Ascending aorta (tissue), 2 donors: ENCODE results near the gene RPL4. TPM values are rescaled to one million over a fixed set of nuclear protein-coding genes. Genes with fewer than 3 reads are reported as not detected.
A peak's percentile ranks its signal among the peaks of the same experiment; 100 is the strongest.

Experiments
- DNase-seq, 2 donors: peaks; one replicate each; pipeline ENCODE4 v3.0.0-alpha.2; 2019; ENCODE audit warnings: low spot score in 2 of 2
- H3K27ac ChIP-seq, 2 donors: fragments of 200-600 bp; sonication (generic); one replicate each; pipeline ENCODE4 v1.5.1; 2016 to 2017; ENCODE audit warnings: mild to moderate bottlenecking in 1 of 2
- H3K27me3 ChIP-seq: fragments of 200-600 bp; sonication (generic); one replicate; pipeline ENCODE4 v1.5.1; 2017
- H3K36me3 ChIP-seq, 2 donors: fragments of 200-600 bp; sonication (generic); one replicate each; pipeline ENCODE4 v1.5.1; 2016
- H3K4me1 ChIP-seq, 2 donors: fragments of 200-600 bp; sonication (generic); one replicate each; pipeline ENCODE4 v1.5.1; 2016 to 2017; ENCODE audit warnings: mild to moderate bottlenecking in 1 of 2
- H3K4me3 ChIP-seq, 2 donors: fragments of 200-600 bp; sonication (generic); one replicate each; pipeline ENCODE4 v1.5.1; 2016 to 2017; ENCODE audit warnings: mild to moderate bottlenecking in 1 of 2
- H3K9me3 ChIP-seq, 2 donors: fragments of 200-600 bp; sonication (generic); one replicate each; pipeline ENCODE4 v1.5.1; 2016
- intact Hi-C: fragments of 100-400 bp; cut with DNase I; formaldehyde crosslinking; loops from one replicate; pipeline ENCODE4 v1.15.1; 2023
- total RNA-seq: library from RNA; depleted of rRNA; stranded (reverse); fragments of >200 nt; gene quantifications from one replicate; pipeline ENCODE4 v1.1.0, GENCODE V29; 2016
- TF ChIP-seq, protein P1 (sequence below), 3 experiments: fragments of 200-600 bp in 2 of 3; fragments of 450-650 bp in 1 of 3; sonication (generic) in 2 of 3; IDR thresholded peaks; one replicate each; pipeline ENCODE4 v1.5.1; 2016 to 2019; ENCODE audit warnings: antibody characterized with exemption in 3 of 3, mild to moderate bottlenecking in 1 of 3, moderate library complexity in 1 of 3

Gene RPL4
- total RNA-seq, 1 donor from 2014 or later = 2,799 TPM

DNA sequence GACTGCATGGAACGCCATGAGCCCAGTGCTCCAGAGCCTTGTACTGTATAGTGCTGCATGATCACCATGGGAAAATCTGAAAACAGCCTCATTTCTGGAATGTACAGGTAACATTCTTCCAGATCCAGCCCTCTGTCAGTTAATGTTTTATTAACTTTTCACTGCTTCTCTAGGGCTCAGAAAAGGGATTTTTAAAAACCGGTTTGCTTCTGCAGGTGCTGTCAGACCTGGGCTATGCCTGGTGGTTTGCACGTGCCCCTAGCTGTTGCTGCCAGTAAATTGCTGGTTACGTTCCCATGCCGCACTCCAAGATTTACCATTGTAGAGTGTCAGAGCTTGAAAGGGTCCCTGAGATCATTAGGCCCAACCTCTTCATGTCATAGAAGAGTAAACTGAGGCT lies 16.1 kb downstream of the RPL4 start:
- intact Hi-C loops = no loop called here
- TF ChIP-seq, protein P1, sequence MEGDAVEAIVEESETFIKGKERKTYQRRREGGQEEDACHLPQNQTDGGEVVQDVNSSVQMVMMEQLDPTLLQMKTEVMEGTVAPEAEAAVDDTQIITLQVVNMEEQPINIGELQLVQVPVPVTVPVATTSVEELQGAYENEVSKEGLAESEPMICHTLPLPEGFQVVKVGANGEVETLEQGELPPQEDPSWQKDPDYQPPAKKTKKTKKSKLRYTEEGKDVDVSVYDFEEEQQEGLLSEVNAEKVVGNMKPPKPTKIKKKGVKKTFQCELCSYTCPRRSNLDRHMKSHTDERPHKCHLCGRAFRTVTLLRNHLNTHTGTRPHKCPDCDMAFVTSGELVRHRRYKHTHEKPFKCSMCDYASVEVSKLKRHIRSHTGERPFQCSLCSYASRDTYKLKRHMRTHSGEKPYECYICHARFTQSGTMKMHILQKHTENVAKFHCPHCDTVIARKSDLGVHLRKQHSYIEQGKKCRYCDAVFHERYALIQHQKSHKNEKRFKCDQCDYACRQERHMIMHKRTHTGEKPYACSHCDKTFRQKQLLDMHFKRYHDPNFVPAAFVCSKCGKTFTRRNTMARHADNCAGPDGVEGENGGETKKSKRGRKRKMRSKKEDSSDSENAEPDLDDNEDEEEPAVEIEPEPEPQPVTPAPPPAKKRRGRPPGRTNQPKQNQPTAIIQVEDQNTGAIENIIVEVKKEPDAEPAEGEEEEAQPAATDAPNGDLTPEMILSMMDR (IDR thresholded peaks at IDR 0.05) = no peak
- Histone ChIP-seq H3K9me3 (no peaks in the 10 kb centered on the region), H3K27ac (no peak overlapping the region), H3K36me3 (peaks cover 35 to 63% of the 10 kb centered on the region in 2 donors), H3K27me3 (no peaks in the 10 kb centered on the region), H3K4me3 (no peak overlapping the region), H3K4me1 (no peaks in the 10 kb centered on the region)
- peak in 1 of 2 donors; percentile 21 for DNase-seq

DNA sequence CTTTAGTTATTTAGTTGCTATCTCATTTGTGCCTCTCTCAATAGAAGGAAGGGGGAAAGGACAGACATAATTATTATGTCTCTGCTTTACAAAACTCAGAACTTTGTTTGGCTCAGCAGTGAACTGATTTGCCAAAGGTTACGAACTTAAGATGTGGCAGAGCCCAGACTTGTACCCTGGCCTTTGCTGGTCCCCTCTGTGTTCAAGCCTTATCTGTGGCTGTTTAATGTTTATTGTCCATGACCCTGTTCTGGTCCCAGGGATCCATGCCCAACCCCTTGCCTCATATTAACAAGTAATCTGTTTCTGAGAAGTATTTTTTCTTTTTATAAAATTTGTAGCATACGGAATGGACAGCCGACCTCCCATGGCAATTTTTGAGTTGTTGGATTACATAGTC lies 17.8 kb downstream of the RPL4 start:
- Histone ChIP-seq H3K9me3 (no peaks in the 10 kb centered on the region), H3K4me1 (no peaks in the 10 kb centered on the region), H3K27ac (no peak overlapping the region), H3K4me3 (no peak overlapping the region), H3K27me3 (no peaks in the 10 kb centered on the region), H3K36me3 (peaks cover 47 to 57% of the 10 kb centered on the region in 2 donors)
- peak in 1 of 2 donors; percentile 15 for DNase-seq
- TF ChIP-seq, protein P1 (IDR thresholded peaks at IDR 0.05) = no peak
- intact Hi-C loops = no loop called here

DNA sequence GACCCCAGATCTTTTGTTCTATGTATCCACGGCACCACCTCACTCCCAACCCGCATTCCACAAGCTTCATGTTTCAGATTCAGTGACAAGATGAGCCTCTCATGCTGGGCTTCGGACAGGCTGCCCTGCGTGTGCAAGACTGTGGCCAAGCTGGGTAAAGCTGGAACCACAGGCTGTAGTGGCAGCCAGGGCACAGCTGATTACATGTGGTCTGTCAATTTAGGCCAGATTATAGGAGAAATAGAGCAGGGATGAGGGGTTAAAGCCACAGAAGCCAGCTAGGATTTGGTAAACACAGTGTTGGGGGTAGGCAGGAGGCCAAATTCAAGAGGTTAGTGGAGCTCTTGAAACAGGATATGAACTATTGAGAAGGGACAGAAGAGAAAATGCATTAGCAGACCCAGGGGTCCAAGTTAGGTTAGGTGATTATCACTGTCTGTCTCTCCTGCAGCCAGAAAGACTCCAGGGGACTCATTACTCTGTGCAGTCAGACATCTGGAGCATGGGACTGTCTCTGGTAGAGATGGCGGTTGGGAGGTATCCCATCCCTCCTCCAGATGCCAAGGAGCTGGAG lies 20.0 kb downstream of the RPL4 start:
- Histone ChIP-seq H3K36me3 (peaks cover 36 to 46% of the 10 kb centered on the region in 2 donors), H3K9me3 (no peaks in the 10 kb centered on the region), H3K27ac (no peak overlapping the region), H3K4me1 (no peaks in the 10 kb centered on the region), H3K27me3 (no peaks in the 10 kb centered on the region), H3K4me3 (no peak overlapping the region)
- peak in 1 of 2 donors; percentile 40 for DNase-seq
- intact Hi-C loops = no loop called here
- TF ChIP-seq, protein P1 (IDR thresholded peaks at IDR 0.05) = no peak

DNA sequence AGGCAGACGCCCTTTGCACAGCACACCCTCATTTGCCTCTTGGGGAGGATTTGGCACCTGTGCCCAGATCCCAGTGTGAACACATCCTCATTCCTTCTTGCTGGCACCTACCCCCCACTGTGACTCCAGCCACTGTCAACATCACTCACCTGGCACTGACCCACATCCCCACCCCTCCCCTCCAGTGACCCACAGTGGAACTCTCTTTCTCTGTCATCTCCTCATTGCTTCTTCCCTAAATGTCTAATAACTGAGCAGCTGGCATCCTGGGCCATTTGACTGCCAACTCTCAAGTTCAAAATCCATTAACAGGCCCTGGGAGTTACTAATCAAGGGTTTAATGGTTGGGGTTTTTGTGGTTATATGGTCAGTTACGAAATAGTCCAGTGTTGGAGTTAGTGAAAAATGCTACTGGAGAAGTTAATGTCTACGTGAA lies 21.5 kb downstream of the RPL4 start:
- peaks cover 33 to 35% of the 10 kb centered on the region in 2 donors for H3K36me3 ChIP-seq
- no peaks in the 10 kb centered on the region for H3K9me3 ChIP-seq
- TF ChIP-seq, protein P1 (IDR thresholded peaks at IDR 0.05) = no peak
- intact Hi-C loops = no loop called here
- H3K4me1 ChIP-seq = no peaks in the 10 kb centered on the region
- H3K27ac ChIP-seq = no peak overlapping the region
- H3K4me3 ChIP-seq = no peak overlapping the region
- H3K27me3 ChIP-seq = no peaks in the 10 kb centered on the region
- no peak for DNase-seq

DNA sequence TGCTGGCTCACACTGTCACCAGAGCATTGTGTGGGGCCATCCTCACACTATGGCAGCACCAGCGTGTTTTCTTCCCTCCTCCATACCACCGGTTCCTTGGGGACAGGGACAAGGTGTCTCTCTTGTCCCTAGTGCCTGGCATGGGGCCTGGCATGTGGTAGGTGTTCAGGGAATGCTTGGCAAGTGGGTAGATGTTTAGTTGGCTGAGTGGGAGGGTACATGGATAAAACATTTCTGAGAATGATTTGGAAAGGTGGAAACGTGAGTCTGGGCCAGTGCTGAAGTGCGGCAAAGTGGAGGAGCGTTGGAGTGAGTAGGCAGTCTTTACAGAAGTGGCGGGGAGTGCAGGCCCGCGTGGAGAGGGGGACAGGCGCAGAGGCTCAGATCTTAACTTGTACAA lies 22.1 kb downstream of the RPL4 start:
- no peaks in the 10 kb centered on the region for H3K9me3 ChIP-seq
- TF ChIP-seq, protein P1 (IDR thresholded peaks at IDR 0.05) = no peak
- no peaks in the 10 kb centered on the region for H3K4me1 ChIP-seq
- DNase-seq = no peak
- no peak overlapping the region for H3K27ac ChIP-seq
- intact Hi-C loops = no loop called here
- no peaks in the 10 kb centered on the region for H3K27me3 ChIP-seq
- peaks cover 27 to 30% of the 10 kb centered on the region in 2 donors for H3K36me3 ChIP-seq
- no peak overlapping the region for H3K4me3 ChIP-seq
